Right renal cortex interstitium (tissue), 3 donors: ENCODE measurements around the gene PDC. TPM values are rescaled to one million over a fixed set of nuclear protein-coding genes. Genes with fewer than 3 reads are reported as not detected.
A peak's percentile ranks its signal among the peaks of the same experiment; 100 is the strongest.

Source experiments
- DNase-seq, 3 donors: peaks; one replicate each; pipeline ENCODE4 v3.0.0-alpha.2; 2013; ENCODE audit warnings: low read depth in 3 of 3, low spot score in 2 of 3
- polyA plus RNA-seq, 3 donors: library from polyadenylated mRNA; unstranded; fragments of 120-200 nt; gene quantifications; one replicate each; pipeline ENCODE4 v1.2.1, GENCODE V29; 2013; ENCODE audit not compliant: insufficient read length in 3 of 3

PDC gene
- not detected for polyA plus RNA-seq

DNA sequence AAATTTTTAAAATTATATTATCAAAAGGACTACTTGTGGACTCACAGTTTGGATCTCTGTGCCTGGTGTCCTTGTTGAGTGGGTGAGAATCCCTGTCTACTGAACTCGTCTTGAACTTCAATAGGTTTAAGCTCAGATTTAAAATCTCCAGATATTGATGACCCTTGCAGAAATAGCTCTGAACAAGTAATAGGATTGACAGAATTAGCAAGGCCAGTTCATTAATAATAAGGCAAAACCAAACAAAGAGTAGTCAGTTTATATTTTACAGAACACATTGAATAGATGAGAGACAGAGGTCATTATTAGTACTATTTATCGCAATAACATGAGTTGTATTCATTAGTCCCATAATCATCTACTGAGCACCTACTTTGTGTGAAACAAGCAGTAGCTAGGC lies at the start of gene PDC:
PDC (minus strand) TSS at position 101 of the 400 bp plus-strand sequence. CDS start 11,655 bp downstream, outside the sequence.
- no peak for DNase-seq

DNA sequence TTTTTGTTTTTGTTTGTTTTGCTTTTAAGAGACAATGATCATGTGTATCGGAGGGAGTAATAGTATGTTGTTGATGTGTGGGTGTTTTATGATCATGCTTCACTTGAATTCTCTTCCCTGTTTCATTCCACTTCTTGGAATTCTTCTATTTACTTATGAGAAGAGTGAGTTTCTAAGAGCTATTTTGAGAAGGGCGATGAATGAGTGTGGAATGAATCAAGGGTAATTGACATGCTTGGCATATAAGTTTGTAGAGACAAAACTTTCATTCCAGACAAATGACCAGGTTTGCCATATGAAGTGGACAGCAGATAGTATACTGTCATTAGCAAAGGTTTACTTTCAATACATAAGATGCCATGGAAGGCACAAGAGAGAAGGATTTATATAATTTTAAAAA lies 42.3 kb upstream of the PDC start:
- DNase-seq = no peak

DNA sequence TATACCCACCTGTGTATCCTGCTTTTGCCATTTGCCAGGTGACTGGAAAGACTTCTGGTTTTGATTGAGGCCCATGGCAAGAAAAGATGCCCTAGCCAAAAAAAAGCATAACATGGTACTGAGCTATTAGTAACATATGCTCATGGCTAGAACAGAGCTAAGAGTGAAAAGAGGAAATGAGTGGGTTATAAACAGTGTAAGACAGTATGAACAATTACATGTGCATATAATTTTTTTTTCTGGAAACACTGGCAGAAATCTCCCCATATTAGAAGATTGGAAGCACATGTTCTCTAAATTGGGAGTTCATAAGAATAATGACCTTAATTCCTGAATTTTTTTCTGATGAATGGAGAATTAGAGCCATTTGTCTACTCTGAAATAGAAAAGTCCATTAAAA lies 41.2 kb upstream of the PDC start:
- DNase-seq = no peak

DNA sequence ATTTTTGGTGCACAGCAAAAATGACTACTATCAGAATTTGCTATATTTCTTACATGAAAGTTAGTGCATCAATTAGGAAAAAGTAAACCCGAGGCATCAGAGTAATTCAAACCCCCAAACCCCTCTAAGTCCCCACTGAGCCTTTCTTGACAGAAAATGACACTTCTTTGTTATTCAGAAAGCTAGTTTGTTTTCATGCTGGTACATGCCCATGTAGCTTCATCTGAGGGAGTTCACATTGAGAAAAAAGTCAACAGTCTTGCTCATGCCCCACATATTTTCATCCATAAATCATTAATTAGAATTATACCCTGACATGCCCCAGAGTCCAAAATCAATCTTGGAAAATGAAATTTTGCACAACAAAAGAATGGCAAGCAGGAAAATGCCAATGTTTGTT lies 39.9 kb upstream of the PDC start:
- DNase-seq = no peak

- DNase-seq = no peak
Observed at GRCh38 chr1:186499571-186499970, 38.7 kb upstream of the PDC start.

DNA sequence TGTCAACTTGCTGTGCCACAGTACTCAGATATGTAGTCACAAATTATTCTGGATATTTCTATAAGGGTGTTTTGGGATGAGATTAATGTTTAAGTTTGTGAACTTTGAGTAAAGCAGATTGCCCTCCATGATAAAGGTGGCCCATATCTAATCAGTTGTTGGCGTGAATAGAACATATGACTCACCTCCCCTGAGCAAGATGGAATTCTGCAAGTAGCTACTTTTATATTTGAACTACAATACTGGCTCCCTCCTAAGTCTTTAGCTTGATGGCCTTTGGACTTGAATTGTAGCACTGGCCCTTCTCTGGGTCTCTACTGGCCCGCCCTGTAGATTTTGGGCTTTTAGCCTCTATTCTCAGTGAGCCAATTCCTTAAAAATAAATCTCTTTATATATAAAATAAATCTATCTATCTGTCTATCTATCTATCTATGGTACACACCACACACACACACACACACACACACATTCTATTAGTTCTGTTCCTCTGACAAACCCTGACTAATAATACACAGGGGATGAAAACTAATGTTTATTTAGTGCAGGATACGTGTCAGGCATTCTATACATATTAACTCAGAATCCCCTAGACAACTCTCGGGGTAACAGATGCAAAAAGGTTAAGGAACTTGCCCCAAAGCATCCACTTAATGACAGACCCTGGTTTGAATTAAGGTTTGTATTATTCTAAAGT lies 37.9 kb upstream of the PDC start:
- DNase-seq = no peak

DNA sequence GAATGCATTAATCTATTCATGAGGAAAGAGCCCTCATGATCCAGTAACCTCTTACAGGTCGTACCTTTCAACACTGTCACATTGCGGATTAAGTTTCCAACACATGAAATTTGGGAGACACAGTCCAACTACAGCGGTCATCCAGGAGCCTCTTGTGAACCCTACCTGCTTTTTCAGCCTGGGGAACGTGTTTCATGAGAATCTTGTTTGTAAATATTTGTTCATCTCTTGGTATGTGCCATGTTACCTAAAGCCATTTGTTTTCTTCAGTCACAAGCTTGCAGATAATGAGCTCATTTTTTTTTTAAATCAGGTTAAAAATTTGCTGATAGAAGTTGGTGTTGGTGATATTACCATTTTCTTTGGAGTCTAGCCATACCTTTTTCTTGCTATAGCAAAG lies 37.2 kb upstream of the PDC start:
- no peak for DNase-seq

DNA sequence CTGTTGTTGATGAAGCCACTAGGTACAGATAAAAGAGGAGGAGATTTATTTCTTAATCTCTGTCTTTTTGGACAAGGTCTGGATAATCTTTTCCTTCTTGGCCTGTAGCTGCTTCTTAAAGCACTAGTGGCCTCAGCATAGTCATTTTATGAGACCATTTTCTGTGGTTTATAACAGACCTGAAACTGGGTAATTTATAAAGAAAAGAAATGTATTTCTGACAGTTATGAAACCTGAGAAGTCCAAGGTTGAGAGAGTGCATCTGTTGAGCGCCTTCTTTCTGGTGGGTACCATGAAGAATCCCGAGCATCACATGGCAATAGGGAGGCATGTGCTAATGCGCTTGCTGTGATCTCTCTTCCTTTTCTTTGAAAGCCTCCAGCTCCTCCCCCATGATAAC lies 36.7 kb upstream of the PDC start:
- no peak for DNase-seq

GRCh38 chr1:186496171-186496851 lies 35.4 kb upstream of the PDC start:
- DNase-seq = no peak

DNA sequence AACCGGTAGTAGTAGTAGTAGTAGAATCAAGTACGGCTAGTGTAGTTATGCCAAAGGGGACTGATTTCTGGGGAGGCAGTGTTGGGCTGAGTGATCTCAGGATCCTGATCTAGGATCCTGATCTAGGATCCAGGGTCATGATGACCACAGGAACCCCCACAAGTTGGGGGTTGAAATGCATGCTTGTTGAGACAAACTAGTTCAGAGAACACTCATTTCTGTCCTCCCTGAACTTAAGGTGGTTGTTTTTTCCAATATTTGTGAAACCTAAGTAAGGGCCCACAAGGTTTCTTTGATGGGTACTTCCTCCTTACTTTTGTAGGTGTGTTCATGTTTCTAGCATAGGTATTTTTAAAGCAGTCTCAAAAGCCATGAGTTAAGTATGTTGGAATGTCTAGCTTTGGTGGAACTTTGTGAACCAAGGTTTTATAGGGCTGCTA lies 33.9 kb upstream of the PDC start:
- DNase-seq = no peak

- no peak for DNase-seq
Observed at GRCh38 chr1:186492531-186493291, 31.8 kb upstream of the PDC start.

- no peak for DNase-seq
Observed at GRCh38 chr1:186491336-186491735, 30.4 kb upstream of the PDC start.

DNA sequence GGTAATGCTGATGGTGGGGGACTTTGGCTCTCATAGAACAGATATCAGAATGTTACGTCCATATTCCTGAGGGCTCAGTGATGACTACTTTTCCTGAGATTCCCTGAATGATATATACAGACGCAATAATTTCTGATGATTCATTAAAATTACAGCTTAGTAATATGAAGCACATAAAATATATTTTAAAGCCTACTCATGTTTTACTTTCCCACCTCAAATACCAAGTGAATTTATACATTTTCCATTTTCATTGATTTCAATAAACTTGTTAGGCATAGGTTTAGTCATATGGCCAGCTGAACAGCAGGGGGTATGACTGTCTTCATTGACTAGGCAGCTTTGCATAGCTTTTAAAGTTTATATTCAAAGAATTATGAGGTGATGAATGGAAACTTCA lies 26.2 kb upstream of the PDC start:
- no peak for DNase-seq

- no peak for DNase-seq
Observed at GRCh38 chr1:186486061-186486460, 25.1 kb upstream of the PDC start.

- no peak for DNase-seq
Observed at GRCh38 chr1:186483561-186483960, 22.6 kb upstream of the PDC start.

- peak; percentile 40 to 55 (median 40) for DNase-seq
Observed at GRCh38 chr1:186482661-186483255, 21.8 kb upstream of the PDC start.

- no peak for DNase-seq
Observed at GRCh38 chr1:186481303-186481888, 20.5 kb upstream of the PDC start.

GRCh38 chr1:186479162-186479561 lies 18.2 kb upstream of the PDC start:
- no peak for DNase-seq

- DNase-seq = no peak
Observed at GRCh38 chr1:186476264-186477040, 15.5 kb upstream of the PDC start.

- no peak for DNase-seq
Observed at GRCh38 chr1:186474208-186474607, 13.3 kb upstream of the PDC start.
